SKM-1 treated with dmso at 0.1 percent for 144 hours (cell line): Measurements from ENCODE around the gene WDR90.
A peak's percentile ranks its signal among the peaks of the same experiment; 100 is the strongest.

Experiments
- DNase-seq: peaks from one replicate; lab custom pipeline; 2025; ENCODE audit not compliant: unreplicated experiment; lab: John Stamatoyannopoulos, UW

The WDR90 gene

DNA sequence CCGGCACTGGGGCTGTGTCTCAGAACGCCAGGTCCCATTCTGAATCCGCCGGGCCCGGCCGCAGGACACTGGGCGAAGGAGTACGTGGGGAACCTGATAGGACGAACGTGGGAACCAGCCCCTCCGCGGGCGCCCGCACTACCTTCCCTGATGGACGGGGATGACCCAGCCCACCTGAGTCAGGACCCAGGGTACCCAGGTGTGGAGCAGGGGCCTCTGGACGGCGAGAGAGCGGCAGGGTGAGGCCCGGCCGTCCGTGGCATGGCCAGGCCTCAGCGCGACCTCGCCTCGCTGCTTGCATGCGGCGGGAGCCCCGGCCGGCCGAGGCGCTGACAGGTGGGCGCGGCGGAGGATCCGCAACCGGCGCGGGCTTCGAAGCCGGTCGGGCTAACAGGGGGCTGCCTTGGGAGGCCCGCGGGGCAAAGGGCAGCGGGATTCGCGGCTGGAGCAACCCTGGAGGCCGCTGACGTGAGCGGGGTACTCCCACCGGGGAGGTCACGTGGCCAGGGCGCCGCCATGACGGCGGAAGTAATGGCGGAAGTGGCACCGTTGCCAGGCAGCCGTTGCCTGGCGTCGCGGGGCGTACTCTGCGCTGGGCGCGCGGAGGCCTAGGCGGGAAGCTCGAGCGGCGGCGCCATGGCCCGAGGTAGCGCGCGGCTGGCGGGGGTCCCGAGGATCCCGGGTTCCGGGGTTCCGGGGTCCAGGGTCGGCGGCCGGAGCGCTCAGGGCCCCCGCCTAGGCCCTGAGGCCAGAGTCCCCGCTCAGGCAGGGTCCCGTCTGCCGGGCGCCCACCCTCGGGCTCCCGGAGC, at the start of gene WDR90:
Gene WDR90 (plus strand): TSS at position 585 of the 809 bp plus-strand sequence. CDS start 52 bp downstream, at position 637.
- peak; percentile 86 for DNase-seq

DNA sequence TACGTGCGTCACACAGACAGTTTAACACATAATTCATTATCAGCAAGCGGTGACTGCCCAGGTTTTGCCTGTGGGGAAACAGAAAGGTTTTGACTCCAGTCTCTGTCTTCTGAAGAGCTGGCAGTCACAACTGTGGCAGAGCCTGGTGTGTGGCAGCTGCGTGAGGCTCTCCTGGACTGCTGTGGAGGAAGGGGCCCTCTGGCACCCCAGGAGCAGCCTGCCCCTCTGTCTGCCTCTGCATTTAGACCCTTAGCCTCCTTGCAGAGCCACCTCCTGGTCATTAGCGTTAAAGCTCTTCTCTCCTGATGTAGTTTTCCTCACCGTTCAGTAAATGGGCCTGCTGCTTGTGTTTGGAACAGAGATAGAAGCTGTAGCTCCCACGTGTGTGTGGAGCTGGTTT, 48.4 kb upstream of the WDR90 start:
- peak; percentile 19 for DNase-seq

DNA sequence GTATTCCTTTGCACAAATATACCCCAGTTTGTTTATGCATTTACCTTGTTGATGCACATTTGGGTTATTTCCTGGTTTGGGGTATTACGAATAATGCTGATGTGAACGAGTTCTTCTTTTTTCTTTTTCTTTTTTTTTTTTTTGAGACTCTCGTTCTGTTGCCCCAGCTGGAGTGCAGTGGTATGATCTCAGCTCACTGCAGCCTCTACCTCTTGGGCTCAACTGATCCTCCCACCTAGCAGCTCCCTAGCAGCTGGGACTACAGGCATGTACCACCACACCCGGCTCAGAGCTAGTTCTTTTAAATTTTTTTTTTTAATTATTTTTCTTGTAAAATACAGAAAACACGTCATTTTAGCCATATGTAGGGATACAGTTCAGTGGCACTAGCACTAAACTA, 45.2 kb upstream of the WDR90 start:
- DNase-seq = no peak

DNA sequence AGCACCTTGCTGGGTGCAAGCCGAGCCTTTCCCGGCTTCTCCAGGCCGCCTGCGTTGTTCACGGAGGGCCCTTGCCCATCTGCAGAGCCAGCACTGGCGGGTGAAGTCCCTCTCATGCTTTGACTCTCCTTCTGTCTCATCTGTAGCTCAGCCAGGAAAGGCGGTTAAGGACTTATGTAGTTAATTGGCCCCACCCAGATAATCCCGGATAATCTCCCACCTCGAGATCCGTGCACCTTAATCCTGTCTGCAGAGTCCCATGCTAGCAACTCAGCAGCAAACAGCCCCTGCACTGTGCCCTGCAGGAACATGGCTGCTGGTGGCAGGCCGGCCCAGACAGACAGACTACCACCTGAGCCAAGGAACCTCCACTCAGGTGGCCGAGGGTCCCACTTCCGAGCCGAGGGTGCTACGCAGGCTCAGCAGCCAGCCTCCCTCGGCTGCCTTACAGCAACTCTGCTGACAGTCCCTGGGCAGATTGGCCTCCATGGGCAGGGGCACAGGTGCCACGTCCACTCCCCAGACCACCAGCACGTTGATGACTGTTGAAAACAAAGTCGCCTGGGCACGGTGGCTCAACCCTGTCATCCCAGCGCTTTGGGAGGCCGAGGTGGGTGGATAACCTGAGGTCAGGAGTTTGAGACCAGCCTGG, 42.4 kb upstream of the WDR90 start:
- DNase-seq = no peak

DNA sequence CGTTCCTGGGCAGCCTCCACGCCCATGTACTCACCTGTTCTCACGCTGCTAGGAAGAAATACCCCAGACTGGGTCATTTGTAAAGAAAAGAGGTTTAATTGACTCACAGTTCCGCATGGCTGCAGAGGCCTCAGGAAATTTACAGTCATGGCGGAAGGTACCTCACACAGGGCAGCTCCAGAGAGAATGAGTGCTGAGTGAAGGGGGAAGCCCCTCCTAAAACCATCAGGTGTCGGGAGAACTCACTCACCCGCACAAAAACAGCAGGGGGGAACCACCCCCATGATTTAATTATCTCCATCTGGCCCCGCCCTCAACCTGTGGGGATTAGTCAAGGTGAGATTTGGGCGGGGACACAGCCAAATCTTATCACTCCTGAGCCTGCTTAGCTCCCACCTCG, 41.1 kb upstream of the WDR90 start:
- DNase-seq = no peak

DNA sequence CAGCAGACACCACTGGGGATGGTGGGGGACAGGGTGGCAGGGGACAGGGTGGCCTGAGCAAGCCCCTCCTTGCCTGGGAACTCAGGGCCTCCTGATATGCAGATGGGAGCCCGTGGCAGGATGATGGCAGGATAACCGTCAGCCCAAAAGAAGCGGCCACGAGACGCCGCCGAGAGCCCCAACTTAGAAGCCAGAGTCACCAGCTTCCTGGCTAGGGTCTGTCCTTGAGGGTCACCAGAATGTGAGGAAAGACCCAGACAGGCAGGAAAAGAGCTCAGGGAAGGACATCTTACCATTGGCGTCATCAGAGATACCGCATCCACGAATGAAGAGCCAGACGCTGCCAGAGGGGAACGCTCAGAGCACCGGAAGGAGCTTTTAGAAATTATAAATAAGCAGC, 39.8 kb upstream of the WDR90 start:
- DNase-seq = no peak

DNA sequence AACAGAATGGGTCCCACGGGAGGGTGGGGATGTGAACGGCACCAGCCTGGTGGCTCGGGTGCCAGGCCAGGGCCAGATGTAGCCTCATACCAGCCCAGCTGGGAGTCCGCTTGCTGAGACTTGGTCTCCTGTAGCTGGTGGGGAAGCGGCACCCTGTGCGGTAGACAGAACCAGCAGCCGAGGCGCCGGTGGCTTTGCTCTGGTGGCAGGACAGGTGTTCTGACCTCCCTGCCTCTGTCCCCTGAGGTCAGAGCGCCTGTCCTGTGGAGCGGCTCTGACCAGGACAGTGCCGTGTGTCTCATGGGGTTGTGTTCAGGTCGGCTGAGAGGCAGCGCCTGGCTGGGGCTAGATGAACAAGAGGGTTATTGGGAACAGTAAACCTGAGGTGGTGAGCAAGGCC, 39.2 kb upstream of the WDR90 start:
- no peak for DNase-seq

DNA sequence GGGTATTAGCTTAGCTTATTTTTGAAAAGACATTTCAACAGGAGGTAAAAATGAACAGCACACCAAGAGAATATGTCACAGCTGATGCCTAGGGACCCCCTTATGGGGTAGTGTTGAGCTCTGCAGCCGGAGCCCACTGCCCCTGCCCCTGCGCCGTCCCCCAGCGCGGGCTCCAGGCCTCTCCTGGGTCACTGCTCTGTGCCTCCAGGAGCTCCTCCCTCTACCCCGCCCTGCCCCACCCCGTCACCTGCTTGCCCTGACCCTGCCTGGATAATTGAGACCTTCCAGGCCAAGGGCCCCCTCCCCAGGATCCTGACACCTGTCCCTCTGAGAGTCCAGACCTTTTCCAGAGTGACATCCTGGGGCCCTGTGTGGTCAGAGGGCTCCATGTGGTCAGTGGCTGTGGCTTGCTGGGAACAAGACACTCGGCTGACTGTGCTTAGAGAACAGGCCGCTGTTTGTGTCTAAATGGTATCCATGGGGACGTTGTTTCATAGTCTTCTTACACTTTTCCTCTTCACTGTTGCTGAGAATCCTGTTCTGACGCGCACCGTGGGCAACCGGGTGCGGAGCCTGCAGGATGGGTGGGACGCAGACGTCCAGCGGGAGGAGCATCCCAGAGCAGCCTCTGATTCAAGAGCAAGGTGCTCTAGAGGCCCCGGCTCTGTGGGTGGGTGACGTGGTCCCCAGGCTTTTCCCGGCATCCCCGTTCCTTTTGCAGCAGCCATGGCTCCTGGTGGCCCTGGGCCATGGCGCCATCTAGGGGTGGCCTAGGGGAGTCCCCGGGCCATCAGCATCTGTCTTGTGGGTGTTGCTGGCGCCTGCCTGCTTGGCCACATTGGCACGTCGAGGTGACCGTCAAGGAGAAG, 38.4 kb upstream of the WDR90 start:
- DNase-seq = no peak

DNA sequence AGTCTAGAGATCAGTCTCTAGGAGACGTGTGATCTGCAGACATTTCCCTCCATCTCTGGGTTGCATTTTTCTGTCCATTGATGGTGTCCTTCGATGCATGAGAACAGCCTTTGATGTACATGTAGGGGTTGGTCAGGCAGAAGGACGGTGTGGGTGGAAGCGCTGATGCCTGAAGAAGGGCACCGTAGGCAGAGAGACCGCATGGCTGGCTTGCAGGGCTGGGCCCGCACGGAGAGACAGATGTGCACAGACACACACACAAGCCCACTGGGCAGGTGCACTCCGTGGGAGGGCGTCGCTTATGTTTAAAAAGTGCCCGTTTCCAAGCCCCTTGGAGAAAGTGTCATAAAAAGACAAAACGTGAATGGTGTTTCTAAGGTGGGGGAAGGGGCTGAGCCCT, 34.0 kb upstream of the WDR90 start:
- DNase-seq = no peak

DNA sequence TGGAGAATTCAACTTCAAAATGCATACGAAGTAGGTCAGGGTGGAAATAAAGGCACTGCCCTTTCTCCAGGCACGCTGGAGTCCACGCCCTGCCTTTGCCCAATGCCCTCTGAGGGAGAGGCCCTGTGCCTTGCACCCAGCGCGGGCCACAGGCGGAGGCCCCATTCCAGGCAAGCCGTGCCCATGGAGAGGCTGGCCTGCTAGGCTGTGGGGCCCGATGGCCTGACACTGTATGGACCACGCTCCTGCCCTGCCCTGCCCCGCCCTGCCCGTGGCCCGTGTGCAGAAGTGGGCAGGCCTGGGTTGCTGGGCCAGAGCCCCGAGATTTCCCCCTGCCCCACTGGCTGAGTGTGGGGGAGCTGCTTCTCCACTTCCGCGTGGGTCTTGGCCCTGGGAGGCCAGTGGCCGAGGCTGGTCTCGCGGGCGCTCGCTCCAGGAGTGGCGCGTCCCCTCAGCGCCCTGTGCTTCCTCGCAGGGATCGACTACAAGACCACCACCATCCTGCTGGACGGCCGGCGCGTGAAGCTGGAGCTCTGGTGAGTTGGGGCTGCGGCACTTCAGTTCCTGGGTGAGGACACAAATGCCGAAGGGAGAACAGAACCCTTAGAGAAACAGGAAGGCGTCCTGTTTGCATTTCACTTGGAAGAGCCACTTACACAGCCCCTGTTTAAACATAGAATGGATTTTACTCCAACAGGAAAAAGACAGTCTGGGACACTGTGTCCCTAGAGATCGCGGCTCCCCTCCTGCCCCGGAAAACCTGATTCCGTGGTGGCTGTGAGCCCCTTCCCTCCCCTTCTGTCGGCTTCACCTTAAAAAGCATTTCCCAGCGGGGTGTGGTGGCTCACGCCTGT, 32.2 kb upstream of the WDR90 start:
- DNase-seq = no peak

DNA sequence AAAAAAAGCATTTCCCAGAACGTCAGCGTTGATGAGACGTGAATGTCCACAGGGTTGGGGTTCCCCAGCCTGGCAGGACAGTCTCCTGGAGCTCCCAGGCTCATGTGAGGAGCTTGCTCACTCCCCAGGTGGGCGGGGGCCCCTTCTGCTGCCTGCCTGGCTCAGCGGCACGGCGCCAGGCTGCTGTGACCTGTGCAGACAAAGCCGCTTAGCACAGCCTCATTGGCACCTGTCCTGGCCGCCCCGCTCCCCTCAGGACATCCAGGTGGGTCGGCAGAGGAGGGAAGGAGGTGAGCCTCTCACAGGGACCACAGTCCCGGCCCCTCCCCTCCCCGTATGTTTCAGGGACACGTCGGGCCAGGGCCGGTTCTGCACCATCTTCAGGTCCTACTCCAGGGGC, 31.3 kb upstream of the WDR90 start:
- DNase-seq = no peak

DNA sequence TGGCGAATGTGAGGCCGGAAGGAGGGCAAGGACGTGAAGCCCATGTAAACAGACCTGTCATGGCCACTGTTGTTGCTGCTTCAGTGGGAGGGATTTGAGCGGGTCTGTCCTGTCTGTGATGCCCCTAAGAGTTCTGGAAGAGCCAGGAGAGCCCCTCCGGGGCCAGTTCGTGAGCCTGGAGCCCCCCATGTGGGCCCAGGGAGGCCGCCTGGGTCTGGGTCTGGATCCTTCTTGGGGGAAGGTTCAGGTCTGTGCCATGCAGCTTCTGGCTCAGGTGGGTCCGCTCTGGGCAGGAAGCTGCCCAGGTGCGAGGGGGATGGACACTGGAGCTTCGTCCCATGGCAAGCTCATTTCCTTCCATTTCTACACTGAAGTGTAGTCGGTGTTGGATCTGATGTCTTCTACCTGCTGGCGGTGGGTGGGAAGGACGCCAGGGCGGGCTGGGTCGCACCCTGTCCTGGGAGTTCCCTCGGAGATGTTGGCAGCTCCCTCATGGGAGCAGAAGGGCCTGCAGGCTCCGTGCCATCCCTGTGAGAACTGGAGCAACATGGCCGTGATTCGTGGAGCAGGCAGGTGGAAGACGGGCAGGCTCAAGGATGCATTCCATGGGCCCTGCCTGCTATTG, 29.6 kb upstream of the WDR90 start:
- DNase-seq = no peak

DNA sequence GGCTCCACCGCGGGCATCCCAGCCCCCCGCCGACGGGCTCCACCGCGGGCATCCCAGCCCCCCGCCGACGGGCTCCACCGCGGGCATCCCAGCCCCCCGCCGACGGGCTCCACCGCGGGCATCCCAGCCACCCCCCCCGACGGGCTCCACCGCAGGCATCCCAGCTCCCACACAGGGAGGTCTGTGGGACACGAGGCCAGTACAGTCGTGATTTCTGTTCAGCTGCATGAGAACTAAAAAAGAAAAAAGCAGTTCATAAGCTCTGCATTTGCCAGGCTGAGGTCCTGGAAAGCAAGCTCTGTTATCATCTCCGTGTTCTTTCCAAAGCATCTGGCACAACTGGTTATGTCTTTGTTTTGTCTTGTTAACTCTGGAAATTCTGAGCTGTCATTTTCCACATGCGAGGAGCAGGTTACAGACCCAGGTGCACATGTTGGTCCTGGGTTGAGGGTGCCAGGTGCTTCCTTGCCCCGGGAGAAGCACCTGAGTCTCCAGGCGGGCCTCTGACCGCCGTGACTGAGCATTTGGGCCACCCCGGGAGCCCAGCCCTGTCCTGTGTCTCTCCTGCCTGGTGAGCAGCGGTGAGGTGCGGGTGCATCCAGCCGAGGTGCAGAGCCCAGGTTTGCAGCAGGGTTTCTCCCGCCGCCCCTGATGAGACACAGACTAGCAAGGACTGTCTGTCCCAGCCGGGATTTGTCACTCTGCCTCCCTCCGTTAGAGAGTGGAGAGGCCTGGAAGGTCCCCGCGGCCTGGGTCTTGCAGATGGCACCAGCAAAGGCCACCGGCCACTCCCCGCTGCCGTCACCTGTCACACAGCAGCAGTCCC, 28.3 kb upstream of the WDR90 start:
- DNase-seq = no peak

DNA sequence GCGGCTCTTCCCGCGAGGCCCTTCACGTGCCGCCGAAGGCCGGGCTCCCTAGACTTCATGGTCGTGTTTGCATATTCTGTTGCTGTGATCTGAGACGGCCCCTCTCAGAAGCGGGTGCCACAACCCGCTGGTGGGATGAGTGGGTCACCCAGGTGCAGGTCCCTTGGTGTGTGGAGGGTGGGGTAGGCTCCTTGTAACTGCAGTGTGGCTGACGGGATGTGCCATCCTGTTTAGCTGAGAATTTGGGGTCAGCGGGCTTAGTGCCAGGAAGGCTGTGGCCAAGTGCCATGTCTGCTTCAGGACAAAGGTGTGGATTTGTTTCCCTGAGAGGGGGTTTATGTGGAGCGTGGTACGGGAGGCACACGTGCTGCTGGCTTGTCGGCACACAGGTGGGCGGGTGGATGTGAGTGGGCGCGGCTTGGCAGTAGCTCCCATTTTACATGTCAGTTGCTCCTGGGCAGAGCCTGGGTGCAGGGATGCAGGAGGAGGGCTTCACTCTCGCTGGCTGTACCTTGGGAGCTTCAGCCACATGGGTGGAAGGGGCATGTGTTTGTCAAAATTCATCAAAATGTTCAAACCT, 27.5 kb upstream of the WDR90 start:
- DNase-seq = no peak

DNA sequence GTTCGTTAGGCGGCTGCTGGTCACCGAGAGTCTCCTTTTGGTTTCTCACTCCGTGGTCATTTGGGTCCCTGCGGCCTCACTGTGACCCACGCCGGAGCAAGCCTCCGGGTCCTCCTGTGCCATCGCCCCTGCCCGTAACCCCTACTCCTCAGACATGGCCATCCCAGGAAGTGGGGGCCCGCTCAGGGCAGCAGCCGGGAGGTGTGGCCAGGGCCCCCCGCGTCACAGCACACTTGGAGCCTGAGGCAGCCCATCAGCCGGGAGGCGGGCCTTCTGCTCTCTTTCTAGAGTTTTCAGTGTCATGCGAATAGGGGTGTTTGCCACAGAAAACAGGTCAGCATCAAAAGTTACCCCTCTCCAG, 26.3 kb upstream of the WDR90 start:
- no peak for DNase-seq

DNA sequence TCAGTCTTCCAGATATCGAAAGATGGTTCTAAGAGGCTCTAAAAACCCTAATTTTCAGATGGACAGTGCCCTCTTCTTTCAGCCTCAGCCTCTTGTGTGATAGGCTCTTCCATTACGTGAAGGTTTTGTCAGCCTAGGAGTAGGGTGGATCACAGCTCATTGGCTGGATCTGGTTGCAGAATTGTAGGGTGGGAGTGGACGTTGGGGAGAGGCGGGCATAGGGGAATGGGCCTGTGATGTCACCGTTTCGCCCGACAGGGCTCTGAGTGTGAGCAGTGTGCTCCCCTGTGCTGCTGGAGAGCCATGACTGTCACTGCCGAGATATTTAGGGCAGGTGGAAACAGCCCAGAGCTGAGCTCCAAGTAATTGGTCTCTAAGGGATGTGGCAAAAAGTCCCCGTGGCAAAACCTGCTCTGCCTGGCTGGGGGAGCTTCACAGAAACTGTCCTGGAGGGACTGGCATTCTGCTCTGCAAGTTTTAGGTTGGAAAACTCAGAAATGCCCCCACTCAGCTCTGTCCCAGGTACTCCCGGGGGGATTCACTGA, 24.6 kb upstream of the WDR90 start:
- DNase-seq = no peak

DNA sequence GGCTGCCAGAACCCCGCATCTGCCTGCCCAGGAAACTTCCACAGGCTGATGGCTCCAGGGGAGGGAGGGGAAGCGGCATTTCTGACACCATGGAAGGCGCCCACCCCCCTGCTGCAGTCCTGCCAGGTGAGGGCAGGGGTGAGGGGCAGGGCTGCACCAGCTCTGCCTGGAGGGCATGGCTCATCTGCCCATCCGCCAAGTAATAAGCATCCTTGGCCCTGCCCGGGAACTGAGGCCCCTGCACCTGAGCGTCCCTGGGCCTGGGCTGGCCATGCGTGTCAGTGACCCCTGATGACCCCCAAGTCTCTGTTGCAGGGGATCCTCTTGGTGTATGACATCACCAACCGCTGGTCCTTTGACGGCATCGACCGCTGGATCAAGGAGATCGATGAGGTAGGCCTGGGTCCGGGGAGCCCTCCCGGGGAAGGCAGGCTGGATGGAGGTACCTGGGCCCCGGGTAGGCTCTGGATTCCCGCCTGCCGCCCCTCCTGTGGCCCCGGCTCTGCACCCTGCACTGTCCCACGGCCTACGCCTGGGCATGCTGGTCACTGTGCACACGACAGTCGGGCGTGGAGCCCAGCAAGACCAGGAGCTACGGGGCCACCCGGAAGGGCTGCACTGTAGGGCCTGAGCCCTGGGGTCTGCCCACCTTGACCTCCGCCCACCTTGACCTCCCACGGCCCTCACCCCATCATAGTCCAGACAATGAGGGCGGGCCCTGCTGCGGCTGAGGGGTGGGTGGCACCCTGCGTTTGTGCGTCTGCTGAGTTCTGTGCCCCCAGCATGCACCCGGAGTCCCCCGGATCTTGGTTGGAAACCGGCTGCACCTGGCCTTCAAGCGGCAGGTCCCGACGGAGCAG, 23.8 kb upstream of the WDR90 start:
- DNase-seq = no peak
